HPDE6-E6E7 (cell line): Measurements from ENCODE around the gene C13orf42.

Experiments
- DNase-seq: peaks from one replicate; pipeline ENCODE4 v3.0.0; 2011; ENCODE audit warnings: missing footprints; ENCODE audit errors: extremely low spot score

Gene C13orf42

GRCh38 chr13:51033421-51034185, 77.5 kb downstream of the C13orf42 start:
- no peak for DNase-seq

GRCh38 chr13:51032831-51033230, 78.2 kb downstream of the C13orf42 start:
- no peak for DNase-seq
